Prostate gland (tissue), 2 donors: Measurements from ENCODE around the gene UIMC1. TPM values are rescaled to one million over a fixed set of nuclear protein-coding genes. Genes with fewer than 3 reads are reported as not detected.
A peak's percentile ranks its signal among the peaks of the same experiment; 100 is the strongest.

Experiments
- DNase-seq: peaks from one replicate; pipeline ENCODE4 v3.0.0-alpha.2; 2019; ENCODE audit warnings: low spot score
- H3K27ac ChIP-seq, 2 donors: fragments of 200-600 bp; sonication (generic); 2 replicates each; pipeline ENCODE4 v1.5.1; 2017 to 2019
- H3K27me3 ChIP-seq: fragments of 200-600 bp; sonication (generic); replicated peaks from 2 replicates; pipeline ENCODE4 v1.5.1; 2019; ENCODE audit not compliant: insufficient read depth
- H3K36me3 ChIP-seq, 2 donors: fragments of 200-600 bp; sonication (generic); 1 replicate in 1 of 2; 2 replicates in 1 of 2; pipeline versions ENCODE4 v1.5.1 to v1.8.1; 2017 to 2019
- H3K4me1 ChIP-seq: fragments of 200-600 bp; sonication (generic); replicated peaks from 2 replicates; pipeline ENCODE4 v1.5.1; 2019
- H3K4me3 ChIP-seq, 2 donors: fragments of 200-600 bp; sonication (generic); 2 replicates each; pipeline ENCODE4 v1.5.1; 2017 to 2019
- H3K9me3 ChIP-seq: fragments of 200-600 bp; sonication (generic); 2 replicates; pipeline ENCODE4 v1.5.1; 2017
- POLR2A ChIP-seq: fragments of 450-650 bp; IDR thresholded peaks from one replicate; pipeline ENCODE4 v1.6.1; 2016; ENCODE audit warnings: antibody characterized with exemption, mild to moderate bottlenecking
- POLR2AphosphoS5 ChIP-seq: sonication (generic); formaldehyde crosslinking; IDR thresholded peaks from one replicate; pipeline ENCODE4 v1.6.1; 2017; ENCODE audit warnings: antibody characterized with exemption
- WGBS: methylation state at CpG from one replicate; pipeline ENCODE4 v1.1.5; 2018; 5-methylcytosine and 5-hydroxymethylcytosine counted together
- intact Hi-C: fragments of 100-400 bp; cut with DNase I; formaldehyde crosslinking; loops from one replicate; pipeline ENCODE4 v1.14.2; 2022
- total RNA-seq, 2 donors: library from RNA; depleted of rRNA; stranded (reverse); fragments of >200 nt; gene quantifications; one replicate each; pipeline ENCODE4 v1.1.0, GENCODE V29; 2016
- TF ChIP-seq, protein P1 (sequence below), 4 experiments: fragments of 200-600 bp in 2 of 4; fragments of 450-650 bp in 2 of 4; sonication (generic) in 2 of 4; IDR thresholded peaks; 1 replicate in 3 of 4; 2 replicates in 1 of 4; pipeline ENCODE4 v1.5.1; 2016 to 2019; ENCODE audit warnings: antibody characterized with exemption in 4 of 4, mild to moderate bottlenecking in 2 of 4, moderate library complexity in 2 of 4

UIMC1 gene
- total RNA-seq, 2 donors from 2014 or later, result 29.3 to 38.3 TPM

DNA sequence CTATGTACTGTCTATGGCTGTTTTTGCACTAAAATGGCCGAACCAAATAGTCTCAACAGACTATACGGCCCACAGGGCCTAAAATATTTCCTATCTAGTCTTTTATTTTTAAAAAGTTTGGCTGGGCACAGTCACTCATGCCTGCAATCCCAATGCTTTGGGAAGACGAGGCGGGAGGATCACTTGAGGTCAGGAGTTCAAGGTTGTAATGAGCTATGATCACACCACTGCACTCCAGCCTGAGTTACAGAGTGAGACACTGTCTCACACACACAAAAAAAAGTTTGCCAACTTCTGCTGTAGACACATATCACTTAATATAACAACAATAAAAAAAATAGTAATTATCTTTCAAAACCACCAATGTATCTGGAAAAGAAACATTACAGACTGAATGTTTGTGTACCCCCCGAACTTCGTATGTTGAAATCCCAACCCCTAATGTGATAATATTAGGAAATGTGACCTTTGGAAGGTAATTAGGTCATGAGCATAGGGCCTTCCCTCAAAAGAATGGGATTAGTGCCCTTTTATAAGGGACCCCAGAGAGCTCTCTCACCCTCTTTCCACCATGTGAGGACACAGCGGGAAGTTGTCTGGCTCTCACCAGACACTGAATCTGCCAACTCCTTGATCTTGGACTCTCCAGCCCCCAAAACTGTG, 53.9 kb downstream of the UIMC1 start:
- WGBS, result 86% methylated on average over 7 of the region's 7 CpGs
- intact Hi-C loops, result no loop called here
- no peaks in the 10 kb centered on the region for H3K4me1 ChIP-seq
- no peak for TF ChIP-seq POLR2AphosphoS5
- TF ChIP-seq, protein P1, sequence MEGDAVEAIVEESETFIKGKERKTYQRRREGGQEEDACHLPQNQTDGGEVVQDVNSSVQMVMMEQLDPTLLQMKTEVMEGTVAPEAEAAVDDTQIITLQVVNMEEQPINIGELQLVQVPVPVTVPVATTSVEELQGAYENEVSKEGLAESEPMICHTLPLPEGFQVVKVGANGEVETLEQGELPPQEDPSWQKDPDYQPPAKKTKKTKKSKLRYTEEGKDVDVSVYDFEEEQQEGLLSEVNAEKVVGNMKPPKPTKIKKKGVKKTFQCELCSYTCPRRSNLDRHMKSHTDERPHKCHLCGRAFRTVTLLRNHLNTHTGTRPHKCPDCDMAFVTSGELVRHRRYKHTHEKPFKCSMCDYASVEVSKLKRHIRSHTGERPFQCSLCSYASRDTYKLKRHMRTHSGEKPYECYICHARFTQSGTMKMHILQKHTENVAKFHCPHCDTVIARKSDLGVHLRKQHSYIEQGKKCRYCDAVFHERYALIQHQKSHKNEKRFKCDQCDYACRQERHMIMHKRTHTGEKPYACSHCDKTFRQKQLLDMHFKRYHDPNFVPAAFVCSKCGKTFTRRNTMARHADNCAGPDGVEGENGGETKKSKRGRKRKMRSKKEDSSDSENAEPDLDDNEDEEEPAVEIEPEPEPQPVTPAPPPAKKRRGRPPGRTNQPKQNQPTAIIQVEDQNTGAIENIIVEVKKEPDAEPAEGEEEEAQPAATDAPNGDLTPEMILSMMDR (IDR thresholded peaks at IDR 0.05), result no peak
- no peak for TF ChIP-seq POLR2A
- H3K36me3 ChIP-seq, result no peaks in the 10 kb centered on the region
- no peaks in the 10 kb centered on the region for H3K9me3 ChIP-seq
- no peaks in the 10 kb centered on the region for H3K27me3 ChIP-seq
- H3K4me3 ChIP-seq, result no peak overlapping the region
- no peak for DNase-seq
- H3K27ac ChIP-seq, result no peak overlapping the region

DNA sequence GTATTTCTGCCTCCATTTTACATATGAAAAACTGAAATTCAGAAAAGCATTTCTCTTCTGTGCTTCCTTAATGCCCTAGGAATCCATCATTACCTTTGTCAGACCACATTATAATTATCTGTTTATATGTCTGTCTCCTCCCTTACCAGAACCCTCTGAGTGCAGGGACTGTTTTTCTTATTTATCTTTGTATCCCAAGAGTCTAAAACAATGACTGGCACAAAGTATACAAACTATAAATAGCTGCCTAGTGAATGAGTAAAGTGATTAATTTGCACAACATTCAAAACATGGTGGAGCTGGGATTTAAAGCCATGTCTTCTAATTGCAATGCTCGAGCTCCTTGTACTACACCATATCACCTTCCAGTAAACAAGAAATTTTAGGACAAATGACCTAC, 58.1 kb downstream of the UIMC1 start:
- no peak for DNase-seq
- intact Hi-C loops, result no loop called here
- Histone ChIP-seq H3K9me3 (no peaks in the 10 kb centered on the region), H3K27me3 (no peaks in the 10 kb centered on the region), H3K36me3 (no peaks in the 10 kb centered on the region), H3K4me1 (no peaks in the 10 kb centered on the region), H3K4me3 (no peak overlapping the region), H3K27ac (no peak overlapping the region)
- TF ChIP-seq, protein P1 (IDR thresholded peaks at IDR 0.05), result no peak
- no peak for TF ChIP-seq POLR2AphosphoS5
- no peak for TF ChIP-seq POLR2A
- 72% methylated on average over 1 of the region's 1 CpG for WGBS

DNA sequence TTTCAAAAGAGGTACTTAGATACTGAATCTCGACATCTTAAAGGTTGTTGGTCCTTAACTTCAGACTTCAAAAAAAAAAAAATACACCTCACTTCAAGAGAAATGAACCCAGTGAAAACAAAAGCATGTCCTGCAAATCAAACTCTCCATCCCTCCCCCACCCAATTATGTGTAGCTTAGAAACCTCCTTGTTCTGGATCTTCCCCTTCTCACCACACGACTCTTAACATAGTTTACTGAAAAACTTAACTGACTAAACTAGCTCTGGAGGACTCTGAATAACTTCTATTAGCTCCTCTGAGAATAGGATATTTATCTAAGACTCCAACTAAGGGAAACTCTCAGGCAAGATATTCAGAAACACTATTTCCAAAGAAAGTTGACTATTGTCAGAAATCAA, 58.7 kb downstream of the UIMC1 start:
- H3K36me3 ChIP-seq, result no peaks in the 10 kb centered on the region
- H3K27me3 ChIP-seq, result no peaks in the 10 kb centered on the region
- no peak overlapping the region for H3K4me3 ChIP-seq
- WGBS, result 77% methylated on average over 2 of the region's 2 CpGs
- intact Hi-C loops, result no loop called here
- no peak for DNase-seq
- no peaks in the 10 kb centered on the region for H3K4me1 ChIP-seq
- TF ChIP-seq POLR2AphosphoS5 (no peak), POLR2A (no peak)
- TF ChIP-seq, protein P1 (IDR thresholded peaks at IDR 0.05), result no peak
- H3K9me3 ChIP-seq, result no peaks in the 10 kb centered on the region
- H3K27ac ChIP-seq, result no peak overlapping the region

DNA sequence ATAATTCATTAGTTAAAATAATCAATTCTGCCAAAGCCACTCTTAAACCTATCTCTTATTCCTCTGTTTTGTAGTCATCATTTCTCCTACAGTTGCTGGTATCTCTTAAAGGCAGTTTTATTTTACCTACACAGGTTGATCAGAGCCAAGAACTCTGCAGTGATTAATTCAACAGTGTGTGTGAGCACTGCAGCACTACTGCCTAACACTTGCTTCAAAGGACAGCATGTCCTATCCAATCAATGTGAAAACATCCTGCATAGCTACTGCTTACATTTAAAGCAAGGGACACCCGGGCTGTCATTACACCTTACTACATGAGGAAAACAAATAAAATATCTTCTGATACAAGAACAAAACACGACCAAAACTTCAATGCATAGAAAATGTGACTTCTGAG, 62.3 kb downstream of the UIMC1 start:
- DNase-seq, result peak; percentile 19
- H3K9me3 ChIP-seq, result no peaks in the 10 kb centered on the region
- no peak overlapping the region for H3K27ac ChIP-seq
- 29% methylated on average over 2 of the region's 2 CpGs for WGBS
- H3K27me3 ChIP-seq, result no peaks in the 10 kb centered on the region
- no peaks in the 10 kb centered on the region for H3K36me3 ChIP-seq
- TF ChIP-seq, protein P1 (IDR thresholded peaks at IDR 0.05), result no peak
- TF ChIP-seq POLR2AphosphoS5, result peak; percentile 47
- no peak overlapping the region for H3K4me3 ChIP-seq
- H3K4me1 ChIP-seq, result no peaks in the 10 kb centered on the region
- intact Hi-C loops, result no loop called here

DNA sequence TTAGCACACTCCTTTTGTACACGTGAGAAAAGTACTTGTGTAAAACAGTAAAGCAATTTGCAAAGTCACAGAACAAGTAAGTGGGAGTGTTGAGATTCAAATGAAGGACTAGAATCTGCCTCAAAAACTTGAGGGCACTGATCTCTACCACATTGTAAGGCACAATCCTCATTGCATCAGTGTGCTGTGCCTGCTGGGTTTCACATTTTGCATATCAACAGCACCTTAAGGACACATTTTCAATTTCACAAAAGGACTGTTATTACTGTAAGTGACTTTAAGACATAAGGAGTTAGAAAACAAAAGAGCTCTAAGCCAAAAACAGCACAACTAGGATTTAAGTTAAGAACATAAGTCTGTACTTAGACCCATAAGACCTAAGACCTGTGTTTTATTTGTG, 62.8 kb downstream of the UIMC1 start:
- H3K27ac ChIP-seq, result no peak overlapping the region
- TF ChIP-seq POLR2AphosphoS5 (no peak), POLR2A (no peak)
- TF ChIP-seq, protein P1 (IDR thresholded peaks at IDR 0.05), result no peak
- H3K36me3 ChIP-seq, result no peaks in the 10 kb centered on the region

More for the DNA sequence above, 62.8 kb downstream of the UIMC1 start:
- no peak for DNase-seq
- no peaks in the 10 kb centered on the region for H3K27me3 ChIP-seq
- H3K4me3 ChIP-seq, result no peak overlapping the region
- H3K4me1 ChIP-seq, result no peaks in the 10 kb centered on the region
- 44% methylated on average over 1 of the region's 1 CpG for WGBS
- H3K9me3 ChIP-seq, result no peaks in the 10 kb centered on the region
- intact Hi-C loops, result no loop called here
